BLaER1 treated with 17β-estradiol and CSF1 and Interleukin-3, amounts not matched to agents 10 nM and 100 nM (cell line): Measurements from ENCODE around the gene RUNX1.

Experiments
- H3K27ac ChIP-seq, 11 experiments: shearing (Covaris generic); formaldehyde crosslinking; 2 replicates each; pipeline ENCODE4 v1.8.1; 2022
- H3K27me3 ChIP-seq, 11 experiments: shearing (Covaris generic); formaldehyde crosslinking; 2 replicates each; pipeline ENCODE4 v1.8.1; 2022
- H3K36me3 ChIP-seq, 11 experiments: shearing (Covaris generic); formaldehyde crosslinking; 2 replicates each; pipeline ENCODE4 v1.8.1; 2022
- H3K4me1 ChIP-seq, 10 experiments: shearing (Covaris generic); formaldehyde crosslinking; 2 replicates each; pipeline ENCODE4 v1.8.1; 2022
- H3K4me2 ChIP-seq, 11 experiments: shearing (Covaris generic); formaldehyde crosslinking; 2 replicates each; pipeline ENCODE4 v1.8.1; 2022
- H3K4me3 ChIP-seq, 10 experiments: shearing (Covaris generic); formaldehyde crosslinking; 2 replicates each; pipeline ENCODE4 v1.8.1; 2022
- H3K9ac ChIP-seq, 11 experiments: shearing (Covaris generic); formaldehyde crosslinking; 2 replicates each; pipeline ENCODE4 v1.8.1; 2022
- H3K9me3 ChIP-seq, 11 experiments: shearing (Covaris generic); formaldehyde crosslinking; replicated peaks in 1 of 11; 2 replicates each; pipeline ENCODE4 v1.8.1; 2022
- H4K20me1 ChIP-seq, 11 experiments: shearing (Covaris generic); formaldehyde crosslinking; 2 replicates each; pipeline ENCODE4 v1.8.1; 2022
- Cebpa-rat ChIP-seq, 11 experiments: shearing (Covaris generic); IDR thresholded peaks; 2 replicates each; pipeline ENCODE4 v1.8.1; 2022

The RUNX1 gene

DNA sequence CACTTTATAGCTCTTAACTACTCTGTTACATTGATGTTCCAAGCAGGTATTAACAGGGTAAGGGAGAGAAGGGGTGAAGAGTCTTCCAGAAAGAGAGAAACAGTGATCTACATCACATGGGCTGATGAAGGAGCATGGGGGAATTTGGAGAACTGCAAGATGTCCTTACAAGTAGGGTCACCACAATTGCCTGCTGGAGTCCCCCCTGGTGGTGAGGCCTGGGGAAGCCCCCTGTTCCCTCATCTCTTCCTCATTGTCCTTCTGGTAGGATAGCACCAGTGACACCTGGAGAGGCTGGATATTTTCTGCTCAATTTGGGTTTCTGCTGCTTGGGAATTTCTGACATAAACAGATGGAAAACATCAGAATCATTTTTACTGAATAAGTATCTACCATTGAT lies 126.6 kb downstream of the RUNX1 start:
- peaks cover 45 to 100% (median 92%) of the 10 kb centered on the region in 10 experiments for H3K4me1 ChIP-seq
- H4K20me1 ChIP-seq = peaks cover 0 to 76% (median 4%) of the 10 kb centered on the region in 11 experiments; a peak in 8 of 22 replicates
- peaks cover 0 to 5% (median 0%) of the 10 kb centered on the region in 11 experiments; a peak in 1 of 22 replicates for H3K9me3 ChIP-seq
- H3K27ac ChIP-seq = peak overlapping the region in 4 of 11 experiments; percentile 2 to 71 (median 62); a peak in 5 of 22 replicates
- H3K27me3 ChIP-seq = no peaks in the 10 kb centered on the region
- H3K36me3 ChIP-seq = peaks cover 0 to 78% (median 31%) of the 10 kb centered on the region in 11 experiments; a peak in 14 of 22 replicates
- peak overlapping the region in 10 of 11 experiments; percentile 1 to 91 (median 68); a peak in 17 of 22 replicates for H3K4me2 ChIP-seq
- TF ChIP-seq Cebpa-rat (IDR thresholded peaks at IDR 0.05) = no peak
- H3K4me3 ChIP-seq = no peak overlapping the region
- peak overlapping the region in 1 of 11 experiments; percentile 15; a peak in 1 of 22 replicates for H3K9ac ChIP-seq

DNA sequence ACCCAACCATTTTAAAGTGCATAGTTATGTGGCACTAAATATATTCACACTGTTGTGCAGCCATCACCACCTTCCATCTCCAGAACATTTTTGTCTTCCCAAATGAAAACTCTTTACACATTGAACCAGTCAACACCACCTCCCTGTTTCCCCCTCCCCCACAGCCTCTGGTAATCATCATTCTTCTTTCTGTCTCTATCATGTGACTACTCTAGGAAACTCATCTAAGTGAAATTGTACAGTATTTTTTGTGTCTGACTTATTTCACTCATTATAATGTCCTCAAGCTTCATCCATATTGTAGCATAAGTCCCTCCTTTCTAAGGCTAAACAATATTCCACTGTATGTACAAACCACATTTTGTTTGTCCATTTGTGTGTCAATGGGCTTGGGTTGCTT lies 128.0 kb downstream of the RUNX1 start:
- H3K27me3 ChIP-seq = no peaks in the 10 kb centered on the region
- no peak for TF ChIP-seq Cebpa-rat (IDR thresholded peaks at IDR 0.05)
- H3K4me2 ChIP-seq = peak overlapping the region in 8 of 11 experiments; percentile 46 to 91 (median 76); a peak in 15 of 22 replicates
- peaks cover 0 to 76% (median 16%) of the 10 kb centered on the region in 11 experiments; a peak in 9 of 22 replicates for H4K20me1 ChIP-seq
- H3K27ac ChIP-seq = peak overlapping the region in 3 of 11 experiments; percentile 13 to 57 (median 38); a peak in 3 of 22 replicates
- H3K4me3 ChIP-seq = no peak overlapping the region
- H3K9me3 ChIP-seq = peaks cover 0 to 5% (median 0%) of the 10 kb centered on the region in 11 experiments; a peak in 1 of 22 replicates
- H3K4me1 ChIP-seq = peaks cover 31 to 100% (median 93%) of the 10 kb centered on the region in 10 experiments
- peaks cover 0 to 81% (median 40%) of the 10 kb centered on the region in 11 experiments; a peak in 16 of 22 replicates for H3K36me3 ChIP-seq
- H3K9ac ChIP-seq = no peak overlapping the region

GRCh38 chr21:34919406-34919805 lies 129.7 kb downstream of the RUNX1 start:
- H3K9ac ChIP-seq = peak overlapping the region in 1 of 11 experiments; percentile 47; a peak in 1 of 22 replicates
- H3K4me2 ChIP-seq = peak overlapping the region; percentile 0 to 91 (median 73); a peak in 21 of 22 replicates
- H3K27ac ChIP-seq = peak overlapping the region in 8 of 11 experiments; percentile 15 to 57 (median 38); a peak in 12 of 22 replicates
- TF ChIP-seq Cebpa-rat (IDR thresholded peaks at IDR 0.05) = no peak
- peak overlapping the region in 3 of 10 experiments; percentile 9 to 28 (median 20); a peak in 3 of 20 replicates for H3K4me3 ChIP-seq
- H3K4me1 ChIP-seq = peaks cover 18 to 100% (median 91%) of the 10 kb centered on the region in 10 experiments
- H4K20me1 ChIP-seq = peaks cover 0 to 91% (median 26%) of the 10 kb centered on the region in 11 experiments; a peak in 11 of 22 replicates
- H3K36me3 ChIP-seq = peaks cover 0 to 81% (median 48%) of the 10 kb centered on the region in 11 experiments; a peak in 17 of 22 replicates
- 0 out of 22 replicates have a peak, but pooled peaks cover 0 to under 1% (median 0%) of the 10 kb centered on the region in 11 experiments for H3K9me3 ChIP-seq
- no peaks in the 10 kb centered on the region for H3K27me3 ChIP-seq

DNA sequence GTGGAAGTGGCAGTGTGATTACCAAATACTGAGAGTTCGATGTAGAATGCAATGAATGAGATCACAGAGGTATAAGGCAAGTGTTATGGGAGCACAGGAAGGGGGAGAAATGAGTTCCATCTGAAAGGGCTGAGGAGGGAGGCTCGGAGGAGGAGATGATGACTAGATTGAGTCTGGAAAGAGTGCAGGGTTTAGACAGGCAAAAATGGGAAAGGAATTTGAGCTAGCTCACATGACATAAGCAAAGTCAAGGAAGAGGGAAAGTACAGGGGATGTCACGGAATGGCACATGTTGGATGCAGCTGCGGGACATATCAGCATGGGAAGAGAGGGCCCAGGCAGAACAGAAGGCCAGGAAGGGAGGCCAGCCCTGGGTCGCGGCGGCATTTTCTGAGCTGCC lies 132.7 kb downstream of the RUNX1 start:
- Histone ChIP-seq H3K4me1 (peaks cover 33 to 100% (median 91%) of the 10 kb centered on the region in 10 experiments), H4K20me1 (peaks cover 0 to 96% (median 54%) of the 10 kb centered on the region in 11 experiments; a peak in 13 of 22 replicates), H3K4me2 (peak overlapping the region in 7 of 11 experiments; percentile 4 to 91 (median 44); a peak in 11 of 22 replicates), H3K36me3 (peaks cover 0 to 63% (median 41%) of the 10 kb centered on the region in 11 experiments; a peak in 17 of 22 replicates), H3K27me3 (no peaks in the 10 kb centered on the region), H3K4me3 (no peak overlapping the region), H3K9me3 (no peaks in the 10 kb centered on the region), H3K9ac (no peak overlapping the region), H3K27ac (peak overlapping the region in 1 of 11 experiments; percentile 21; a peak in 1 of 22 replicates)
- no peak for TF ChIP-seq Cebpa-rat (IDR thresholded peaks at IDR 0.05)

DNA sequence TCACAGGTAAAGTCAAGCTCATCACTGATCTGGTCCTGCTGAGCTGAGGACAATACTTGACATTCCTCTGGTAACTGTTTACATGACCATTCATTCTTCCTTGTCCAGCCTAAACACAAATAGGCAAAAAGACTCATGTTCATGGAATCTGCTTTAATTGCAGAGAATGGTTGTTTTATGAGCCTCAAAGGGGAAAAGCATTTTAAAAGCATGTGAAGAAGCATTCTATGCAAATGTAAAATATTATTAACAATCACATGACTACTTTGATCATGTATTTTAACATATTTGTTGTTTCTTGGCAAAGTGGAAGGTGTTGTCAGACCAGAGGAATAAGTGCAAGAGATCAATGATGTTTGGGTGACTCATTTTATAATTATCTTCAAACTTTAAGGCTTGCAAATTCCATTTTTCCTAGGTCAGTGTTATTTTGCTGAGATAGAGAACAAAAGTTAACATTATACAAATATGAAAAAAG lies 133.7 kb downstream of the RUNX1 start:
- Histone ChIP-seq H3K9me3 (no peaks in the 10 kb centered on the region), H3K4me3 (no peak overlapping the region), H3K27ac (no peak overlapping the region), H3K4me2 (peak overlapping the region in 7 of 11 experiments; percentile 8 to 94 (median 91); a peak in 7 of 22 replicates), H4K20me1 (peaks cover 0 to 94% (median 56%) of the 10 kb centered on the region in 11 experiments; a peak in 14 of 22 replicates), H3K36me3 (peaks cover 0 to 59% (median 41%) of the 10 kb centered on the region in 11 experiments; a peak in 17 of 22 replicates), H3K4me1 (peaks cover 44 to 100% (median 91%) of the 10 kb centered on the region in 10 experiments), H3K27me3 (no peaks in the 10 kb centered on the region), H3K9ac (no peak overlapping the region)
- no peak for TF ChIP-seq Cebpa-rat (IDR thresholded peaks at IDR 0.05)

- Histone ChIP-seq H3K4me3 (no peak overlapping the region), H3K27ac (peak overlapping the region in 2 of 11 experiments; percentile 0 to 95; a peak in 1 of 22 replicates), H4K20me1 (peaks cover 0 to 86% (median 52%) of the 10 kb centered on the region in 11 experiments; a peak in 14 of 22 replicates), H3K4me1 (peaks cover 44 to 100% (median 91%) of the 10 kb centered on the region in 10 experiments), H3K9ac (no peak overlapping the region), H3K4me2 (peak overlapping the region; percentile 35 to 94 (median 89); a peak in 21 of 22 replicates), H3K9me3 (no peaks in the 10 kb centered on the region), H3K36me3 (peaks cover 0 to 65% (median 41%) of the 10 kb centered on the region in 11 experiments; a peak in 17 of 22 replicates), H3K27me3 (no peaks in the 10 kb centered on the region)
- TF ChIP-seq Cebpa-rat (IDR thresholded peaks at IDR 0.05) = no peak
These were observed 134.9 kb downstream of the RUNX1 start for GRCh38 chr21:34914239-34914638.

DNA sequence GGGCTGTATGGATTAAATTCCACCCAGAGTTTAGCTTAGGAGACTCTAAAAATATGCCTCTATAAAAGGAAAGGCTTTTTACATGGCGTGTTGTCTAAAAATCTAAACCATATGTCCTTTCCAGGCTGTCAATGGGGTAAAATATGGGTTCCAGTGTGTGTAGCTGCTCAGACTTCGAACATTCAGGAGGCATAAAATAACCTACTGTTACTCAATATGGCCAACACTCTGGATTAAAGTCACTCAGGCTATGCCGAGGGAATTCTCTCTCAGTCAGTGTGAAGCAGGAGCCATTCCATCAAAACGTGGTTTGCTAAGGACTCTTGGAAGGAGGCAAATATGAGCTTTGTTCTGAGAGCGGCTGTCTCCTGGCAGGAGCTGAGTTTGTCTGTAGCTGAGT lies 135.3 kb downstream of the RUNX1 start:
- peak overlapping the region in 10 of 11 experiments; percentile 38 to 94 (median 90); a peak in 17 of 22 replicates for H3K4me2 ChIP-seq
- H3K4me1 ChIP-seq = peaks cover 47 to 100% (median 91%) of the 10 kb centered on the region in 10 experiments
- peaks cover 0 to 82% (median 51%) of the 10 kb centered on the region in 11 experiments; a peak in 14 of 22 replicates for H4K20me1 ChIP-seq
- TF ChIP-seq Cebpa-rat (IDR thresholded peaks at IDR 0.05) = no peak
- H3K36me3 ChIP-seq = peaks cover 0 to 61% (median 41%) of the 10 kb centered on the region in 11 experiments; a peak in 17 of 22 replicates
- H3K4me3 ChIP-seq = no peak overlapping the region
- H3K27me3 ChIP-seq = no peaks in the 10 kb centered on the region
- no peak overlapping the region for H3K9ac ChIP-seq
- peak overlapping the region in 2 of 11 experiments; percentile 0 to 95; a peak in 2 of 22 replicates for H3K27ac ChIP-seq
- H3K9me3 ChIP-seq = no peaks in the 10 kb centered on the region

GRCh38 chr21:34912022-34912945 lies 136.8 kb downstream of the RUNX1 start:
- TF ChIP-seq Cebpa-rat (IDR thresholded peaks at IDR 0.05) = no peak
- Histone ChIP-seq H4K20me1 (peaks cover 0 to 70% (median 49%) of the 10 kb centered on the region in 11 experiments; a peak in 14 of 22 replicates), H3K4me1 (peaks cover 63 to 100% (median 97%) of the 10 kb centered on the region in 10 experiments), H3K9me3 (no peaks in the 10 kb centered on the region), H3K27me3 (no peaks in the 10 kb centered on the region), H3K9ac (peak overlapping the region in 8 of 11 experiments; percentile 77 to 85 (median 82); a peak in 16 of 22 replicates), H3K27ac (peak overlapping the region in 9 of 11 experiments; percentile 82 to 97 (median 95); a peak in 17 of 22 replicates), H3K36me3 (peaks cover 0 to 47% (median 34%) of the 10 kb centered on the region in 11 experiments; a peak in 16 of 22 replicates), H3K4me3 (peak overlapping the region in 3 of 10 experiments; percentile 13 to 43 (median 16); a peak in 3 of 20 replicates), H3K4me2 (peak overlapping the region; percentile 81 to 94 (median 90))
